MCF 10A (cell line): ENCODE data around the gene PSMD5. TPM values are rescaled to one million over a fixed set of nuclear protein-coding genes. Genes with fewer than 3 reads are reported as not detected.
A peak's percentile ranks its signal among the peaks of the same experiment; 100 is the strongest.

Experiments
- BruUV-seq: library from RNA; stranded (reverse); fragments of 400-500 nt; replicated peaks from 2 replicates; lab custom pipeline; 2021; lab: Mats Ljungman, UMichigan
- CTCF ChIA-PET: fragments of 300-600 bp; sonication (Branson Sonifier 250); formaldehyde crosslinking; extraction: SDS; loops from one replicate; lab custom pipeline; 2021; ENCODE audit warnings: antibody characterized with exemption, inconsistent platforms; lab: Yijun Ruan, JAX
- POLR2A ChIA-PET: fragments of 300-600, 350-650 bp; sonication (Branson Sonifier 250); formaldehyde crosslinking; extraction: SDS; loops from one replicate; lab custom pipeline; 2020; ENCODE audit warnings: antibody characterized with exemption, inconsistent platforms; lab: Yijun Ruan, JAX
- DNase-seq: peaks from one replicate; pipeline ENCODE4 v3.0.0-alpha.2; 2018; ENCODE audit not compliant: unreplicated experiment
- H3K27ac Mint-ChIP-seq: one replicate; pipeline ENCODE4 v1.8.0; 2022; ENCODE audit warnings: mild to moderate bottlenecking, low read depth, mixed read lengths; ENCODE audit not compliant: unreplicated experiment
- H3K27me3 Mint-ChIP-seq: one replicate; pipeline ENCODE4 v1.8.0; 2022; ENCODE audit warnings: mixed read lengths; ENCODE audit not compliant: insufficient read depth, unreplicated experiment
- H3K36me3 Mint-ChIP-seq: one replicate; pipeline ENCODE4 v1.8.0; 2022; ENCODE audit warnings: mild to moderate bottlenecking, moderate library complexity, mixed read lengths; ENCODE audit not compliant: insufficient read depth, unreplicated experiment
- H3K4me1 Mint-ChIP-seq: one replicate; pipeline ENCODE4 v1.8.0; 2022; ENCODE audit warnings: mixed read lengths; ENCODE audit not compliant: insufficient read depth, unreplicated experiment
- H3K4me3 Mint-ChIP-seq: one replicate; pipeline ENCODE4 v1.8.0; 2022; ENCODE audit warnings: mild to moderate bottlenecking, moderate library complexity, mixed read lengths; ENCODE audit not compliant: unreplicated experiment
- H3K9me3 Mint-ChIP-seq: one replicate; pipeline ENCODE4 v1.8.0; 2022; ENCODE audit warnings: mixed read lengths; ENCODE audit not compliant: unreplicated experiment
- CTCF ChIP-seq: fragments of 200-600 bp; IDR thresholded peaks from one replicate; pipeline ENCODE4 v1.8.0; 2022; ENCODE audit warnings: antibody characterized with exemption, mild to moderate bottlenecking; ENCODE audit not compliant: unreplicated experiment
- intact Hi-C: fragments of 100-400 bp; cut with micrococcal nuclease; formaldehyde crosslinking; loops from 2 replicates; pipeline ENCODE4 v1.14.1; 2022
- total RNA-seq: library from RNA; stranded (reverse); gene quantifications from 2 replicates; pipeline ENCODE4 v1.2.3, GENCODE V29; 2022

PSMD5 gene
- total RNA-seq, 1 experiment from 2014 or later = 71.0 TPM

DNA sequence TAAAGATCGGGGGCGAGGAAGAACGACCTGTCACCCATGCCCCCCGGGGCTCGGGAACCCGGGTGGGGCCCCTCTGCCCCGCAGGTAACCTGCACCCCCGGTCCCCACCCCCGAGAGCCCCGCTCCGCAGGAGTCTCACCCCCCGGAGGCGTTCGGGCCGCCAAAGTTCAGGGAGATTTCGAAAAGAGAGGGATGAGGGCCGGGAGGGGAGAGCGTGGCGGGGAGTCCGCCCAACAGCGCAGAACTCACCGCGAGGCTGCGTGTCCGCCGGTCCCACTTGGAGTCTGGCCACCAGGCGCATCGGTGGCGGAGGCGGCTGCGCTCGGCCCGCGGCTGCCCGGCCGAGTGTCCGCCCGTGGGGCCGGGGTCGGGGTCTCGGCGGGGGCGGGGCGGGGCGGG is 34.1 kb upstream of the PSMD5 start, which contains the start of gene PHF19:
TSS of gene PHF19 (minus strand) at position 347 of the 399 bp plus-strand sequence. CDS start 2,447 bp downstream, outside the sequence.
- no peaks in the 10 kb centered on the region for H3K27me3 Mint-ChIP-seq
- POLR2A ChIA-PET = interaction anchor here (1.0 to 1.9 kb wide), 5 partner anchors 23 to 121 kb away, joined by 3 to 7 read pairs (median 3); partner anchors contain the start of gene FBXW2
- TF ChIP-seq CTCF = no peak
- peak within 1 kb of the TSS; percentile 33 for H3K27ac Mint-ChIP-seq
- peak; percentile 49 for DNase-seq
- H3K9me3 Mint-ChIP-seq = no peaks in the 10 kb centered on the region
- BruUV-seq = no TSS peak
- H3K4me3 Mint-ChIP-seq = peak within 1 kb of the TSS; percentile 76
- H3K36me3 Mint-ChIP-seq = peaks cover 23% of the 10 kb centered on the region
- CTCF ChIA-PET = no interaction called here
- intact Hi-C loops = loop anchor here (1.0 to 5.0 kb wide), 3 partner anchors 35 to 84 kb away; partner anchors contain the start of genes FBXW2 and PSMD5
- H3K4me1 Mint-ChIP-seq = peaks cover 40% of the 10 kb centered on the region

DNA sequence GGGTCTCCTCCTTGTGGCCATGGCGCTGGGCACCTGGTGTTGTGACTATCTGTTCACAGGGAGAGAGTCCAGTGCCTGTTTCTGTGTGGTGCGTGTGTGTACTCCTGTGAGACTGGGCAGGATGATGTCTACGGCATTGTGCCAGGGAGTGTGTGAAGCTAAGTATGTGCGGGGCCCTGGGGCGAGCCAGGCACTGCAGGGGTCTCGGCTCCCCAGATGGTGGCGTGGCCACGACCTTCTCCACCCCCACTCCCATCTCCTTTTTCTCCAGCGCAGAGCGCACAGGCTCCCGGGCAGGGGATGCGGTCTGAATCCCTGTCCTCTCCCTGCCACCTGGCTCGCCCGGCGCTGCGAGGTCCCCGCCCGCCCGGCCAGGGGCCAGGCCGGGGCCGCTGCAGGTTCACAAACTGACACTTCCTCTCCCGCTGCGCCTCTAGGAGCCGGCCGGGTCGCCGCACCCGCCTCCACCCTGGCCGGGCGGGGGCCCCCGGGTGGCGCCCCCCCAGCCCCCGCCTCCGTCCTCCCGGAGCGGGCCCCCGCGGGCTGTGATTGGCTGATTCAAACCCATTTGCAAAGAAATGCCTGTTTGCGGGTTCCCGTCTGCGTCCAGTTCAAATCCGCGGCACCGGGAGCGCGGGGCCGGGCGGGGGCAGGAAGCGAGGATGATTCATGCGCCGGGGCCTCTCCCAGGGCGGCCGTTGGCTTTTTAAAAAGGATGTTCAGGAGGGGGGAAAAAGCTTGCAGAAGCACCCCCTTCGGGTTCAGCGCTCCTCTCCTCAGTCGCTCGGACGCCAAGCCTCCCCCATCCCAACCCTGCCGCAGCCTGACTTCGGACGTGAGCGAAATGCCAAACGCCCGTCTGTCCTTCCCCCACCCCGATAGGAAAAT is 33.5 kb upstream of the PSMD5 start:
- ChIA-PET POLR2A (interaction anchor here (0.7 to 1.9 kb wide), 5 partner anchors 60 to 246 kb away, joined by 3 to 7 read pairs (median 3); partner anchors contain the start of gene FBXW2), CTCF (interaction anchor here (0.7 kb wide), 1 partner anchor 51 kb away, joined by 5 read pairs; no protein-coding TSS in a partner anchor)
- H3K9me3 Mint-ChIP-seq = no peaks in the 10 kb centered on the region
- H3K4me1 Mint-ChIP-seq = peaks cover 40% of the 10 kb centered on the region
- TSS peak; percentile 28 for BruUV-seq
- TF ChIP-seq CTCF = no peak
- H3K4me3 Mint-ChIP-seq = peak overlapping the region; percentile 76
- H3K36me3 Mint-ChIP-seq = peaks cover 29% of the 10 kb centered on the region
- no peaks in the 10 kb centered on the region for H3K27me3 Mint-ChIP-seq
- intact Hi-C loops = loop anchor here (1.0 to 5.0 kb wide), 3 partner anchors 34 to 83 kb away; partner anchors contain the start of genes FBXW2 and PSMD5
- peak overlapping the region; percentile 33 for H3K27ac Mint-ChIP-seq
- DNase-seq = peak; percentile 93

- no peak for DNase-seq
- no peak for TF ChIP-seq CTCF
- BruUV-seq = no TSS peak
- H3K36me3 Mint-ChIP-seq = peaks cover 32% of the 10 kb centered on the region
- peak overlapping the region; percentile 33 for H3K27ac Mint-ChIP-seq
- intact Hi-C loops = loop anchor here (5.0 kb wide), 1 partner anchor 33 kb away; the partner anchor contains the start of gene PSMD5
- POLR2A ChIA-PET = interaction anchor here (0.7 to 1.9 kb wide), 4 partner anchors 82 to 247 kb away, joined by 3 to 7 read pairs (median 4); partner anchors contain the start of gene FBXW2
- H3K4me3 Mint-ChIP-seq = peak overlapping the region; percentile 76
- no peaks in the 10 kb centered on the region for H3K9me3 Mint-ChIP-seq
- H3K27me3 Mint-ChIP-seq = no peaks in the 10 kb centered on the region
- CTCF ChIA-PET = interaction anchor here (0.7 to 1.1 kb wide), 2 partner anchors 51 to 256 kb away, joined by 5 read pairs; no protein-coding TSS in a partner anchor
- peaks cover 40% of the 10 kb centered on the region for H3K4me1 Mint-ChIP-seq
Observed at GRCh38 chr9:120875643-120875953, 32.9 kb upstream of the PSMD5 start.

DNA sequence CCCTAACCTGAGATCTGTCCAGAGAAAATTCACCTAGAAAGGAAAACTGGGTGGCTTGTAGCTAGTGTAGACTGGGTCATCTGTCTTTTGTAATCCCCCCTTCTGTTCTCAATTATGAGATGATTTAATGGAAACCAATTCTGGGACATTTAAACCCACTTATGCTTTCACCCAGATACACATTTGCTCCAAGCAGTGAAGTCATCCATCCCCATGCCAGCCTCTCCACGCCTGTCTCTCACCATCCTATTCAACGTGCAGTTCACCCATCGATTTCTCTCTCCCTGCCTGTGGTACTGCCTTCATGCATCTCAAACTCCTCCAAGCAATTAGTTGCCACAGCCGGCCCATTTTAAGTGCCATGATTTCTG is 32.5 kb upstream of the PSMD5 start:
- Mint-ChIP-seq H3K4me1 (peaks cover 40% of the 10 kb centered on the region), H3K27me3 (no peaks in the 10 kb centered on the region), H3K27ac (peak overlapping the region; percentile 33), H3K9me3 (no peaks in the 10 kb centered on the region), H3K36me3 (peaks cover 32% of the 10 kb centered on the region), H3K4me3 (peak overlapping the region; percentile 76)
- POLR2A ChIA-PET = interaction anchor here (0.8 to 1.9 kb wide), 3 partner anchors 82 to 198 kb away, joined by 3 to 7 read pairs (median 6); partner anchors contain the start of gene FBXW2
- TF ChIP-seq CTCF = no peak
- intact Hi-C loops = loop anchor here (5.0 kb wide), 1 partner anchor 33 kb away; the partner anchor contains the start of gene PSMD5
- CTCF ChIA-PET = interaction anchor here (1.1 kb wide), 1 partner anchor 255 kb away, joined by 5 read pairs; no protein-coding TSS in a partner anchor
- no TSS peak for BruUV-seq
- DNase-seq = no peak
